Activated CD4-positive, alpha-beta T cell treated with anti-CD3 and anti-CD28 coated beads, Interleukin-2, amount 10 ng/mL, durations not matched to agents 7 days and 5 days (primary cell): ENCODE data around the gene KCNIP3. TPM values are rescaled to one million over a fixed set of nuclear protein-coding genes. Genes with fewer than 3 reads are reported as not detected.

Experiments used
- CTCF ChIA-PET: fragments of 350-600 bp; sonication (Branson Sonifier 250); formaldehyde crosslinking; loops from one replicate; lab custom pipeline; 2021; ENCODE audit warnings: antibody characterized with exemption; lab: Charles Lee
- POLR2A ChIA-PET: fragments of 350-600 bp; sonication (Branson Sonifier 250); formaldehyde crosslinking; loops from one replicate; lab custom pipeline; 2021; ENCODE audit warnings: antibody characterized with exemption; lab: Charles Lee
- DNase-seq: peaks from one replicate; pipeline ENCODE4 v3.0.0-alpha.2; 2020
- H3K27ac Mint-ChIP-seq: one replicate; pipeline ENCODE4 v1.8.0; 2021; ENCODE audit warnings: mild to moderate bottlenecking, moderate library complexity, mixed read lengths
- H3K27me3 Mint-ChIP-seq: one replicate; pipeline ENCODE4 v1.8.0; 2021; ENCODE audit warnings: mixed read lengths
- H3K36me3 Mint-ChIP-seq: one replicate; pipeline ENCODE4 v1.8.0; 2021; ENCODE audit warnings: low read depth, mixed read lengths
- H3K4me1 Mint-ChIP-seq: one replicate; pipeline ENCODE4 v1.8.0; 2021; ENCODE audit warnings: mixed read lengths
- H3K4me3 Mint-ChIP-seq: one replicate; pipeline ENCODE4 v1.8.0; 2021; ENCODE audit warnings: mild to moderate bottlenecking, moderate library complexity, mixed read lengths
- H3K9me3 Mint-ChIP-seq: one replicate; pipeline ENCODE4 v1.8.0; 2021; ENCODE audit warnings: mixed read lengths
- total RNA-seq, 2 experiments: library from RNA; stranded (reverse); gene quantifications; one replicate each; pipeline ENCODE4 v1.2.3, GENCODE V29; 2021

KCNIP3 gene
- total RNA-seq, 2 experiments from 2014 or later = not detected

DNA sequence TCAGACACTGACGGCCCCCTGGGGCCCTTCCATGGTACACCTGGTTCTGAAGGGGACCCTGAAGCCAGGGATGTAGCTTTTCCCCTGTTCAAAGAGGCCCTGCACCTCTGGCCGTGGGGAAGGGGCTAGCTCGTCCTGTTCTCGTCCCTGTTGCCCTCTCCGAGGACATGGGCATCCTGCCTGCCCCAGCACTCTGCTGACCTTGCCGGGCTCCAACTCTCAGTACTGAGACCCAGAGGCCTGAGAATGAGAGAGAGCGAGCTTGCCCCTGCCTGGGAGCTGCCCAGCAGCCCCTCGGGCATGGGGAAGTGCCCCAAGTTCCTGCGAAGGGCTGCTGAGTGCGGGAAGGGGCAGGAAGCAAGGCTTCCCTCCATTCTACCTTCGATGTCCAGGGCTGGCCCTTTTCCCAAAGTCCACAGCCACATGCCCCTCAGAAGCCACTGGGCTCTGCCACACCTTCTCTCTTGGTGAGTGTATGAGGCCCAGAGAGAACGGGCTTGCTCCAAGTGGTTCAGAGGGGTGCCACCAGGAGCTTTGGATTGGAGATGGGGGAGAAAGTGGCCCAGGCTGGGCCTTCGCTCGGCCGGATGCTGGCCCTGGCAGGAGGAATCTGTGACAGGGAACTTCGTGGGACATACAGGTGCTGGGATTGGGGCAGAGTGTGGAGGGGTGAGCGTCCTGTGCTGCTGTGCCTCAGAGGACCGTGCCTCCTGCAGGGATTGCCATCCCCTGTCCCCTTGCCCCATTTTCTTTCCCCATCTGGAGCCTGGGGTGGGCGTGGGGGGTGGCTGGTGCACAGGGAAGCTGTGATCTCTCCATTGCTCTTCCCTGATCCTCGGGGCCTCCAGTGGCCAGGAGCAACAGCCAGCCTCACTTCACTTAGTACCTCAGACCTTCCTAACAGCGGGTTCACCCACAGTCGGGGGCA lies 50.8 kb downstream of the KCNIP3 start:
- H3K27ac Mint-ChIP-seq = no peak overlapping the region
- ChIA-PET POLR2A (no interaction called here), CTCF (interaction anchor here (0.5 to 1.3 kb wide), 2 partner anchors 55 to 103 kb away, joined by 3 to 4 read pairs; partner anchors contain the start of gene FAHD2A)
- H3K27me3 Mint-ChIP-seq = peaks cover 36% of the 10 kb centered on the region
- no peak for DNase-seq
- peaks cover 7% of the 10 kb centered on the region for H3K4me1 Mint-ChIP-seq
- no peaks in the 10 kb centered on the region for H3K9me3 Mint-ChIP-seq
- H3K4me3 Mint-ChIP-seq = no peak overlapping the region
- H3K36me3 Mint-ChIP-seq = no peaks in the 10 kb centered on the region

DNA sequence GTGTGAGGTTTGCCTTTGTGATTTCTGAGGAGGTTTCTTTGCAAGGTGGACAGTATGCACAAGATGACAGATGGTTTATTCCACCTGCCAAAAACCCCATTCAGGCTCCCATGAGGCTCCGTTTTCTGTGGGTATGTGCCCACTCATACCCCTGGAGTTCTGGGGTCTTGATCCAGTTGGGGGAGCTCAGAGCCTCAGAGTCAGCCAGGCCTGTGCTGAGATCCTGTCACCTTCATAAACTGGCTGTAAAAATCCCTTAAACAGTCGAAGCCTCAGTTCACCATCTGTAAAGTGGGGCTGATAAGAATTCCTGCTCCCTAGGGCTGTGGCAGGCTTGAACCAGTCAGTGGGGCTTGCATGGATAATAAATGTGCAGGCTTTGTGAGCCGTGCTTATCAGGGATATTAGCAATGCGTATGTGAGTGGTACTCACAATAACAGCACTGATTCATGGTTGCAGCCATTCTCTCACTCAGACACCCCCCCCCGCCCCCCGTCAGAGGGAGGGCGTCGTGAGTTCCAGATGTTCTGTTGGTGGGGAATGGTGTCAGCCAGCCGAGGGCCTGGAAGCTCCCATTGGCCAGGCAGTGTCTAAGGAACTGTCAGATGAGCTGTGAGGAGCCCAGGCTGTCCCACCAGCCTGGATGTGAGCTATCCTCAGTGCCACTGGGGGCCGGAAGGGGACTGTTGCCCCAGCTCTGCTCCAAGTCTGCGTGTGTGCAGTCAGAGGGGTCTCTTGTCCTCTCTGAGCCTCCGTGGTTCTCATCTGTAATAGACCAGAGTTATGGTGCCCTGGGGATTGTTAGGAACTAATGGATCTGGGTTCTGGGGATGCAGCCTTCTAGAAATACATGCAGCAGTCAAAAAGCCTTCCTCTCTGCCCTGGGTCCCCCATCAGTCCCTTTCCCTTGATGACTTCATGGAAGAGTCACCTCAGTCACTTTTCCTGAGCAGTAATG lies 51.7 kb downstream of the KCNIP3 start:
- Mint-ChIP-seq H3K9me3 (no peaks in the 10 kb centered on the region), H3K4me1 (peaks cover 7% of the 10 kb centered on the region), H3K4me3 (no peak overlapping the region), H3K36me3 (no peaks in the 10 kb centered on the region), H3K27ac (no peak overlapping the region), H3K27me3 (peaks cover 29% of the 10 kb centered on the region)
- ChIA-PET CTCF (no interaction called here), POLR2A (no interaction called here)
- no peak for DNase-seq

DNA sequence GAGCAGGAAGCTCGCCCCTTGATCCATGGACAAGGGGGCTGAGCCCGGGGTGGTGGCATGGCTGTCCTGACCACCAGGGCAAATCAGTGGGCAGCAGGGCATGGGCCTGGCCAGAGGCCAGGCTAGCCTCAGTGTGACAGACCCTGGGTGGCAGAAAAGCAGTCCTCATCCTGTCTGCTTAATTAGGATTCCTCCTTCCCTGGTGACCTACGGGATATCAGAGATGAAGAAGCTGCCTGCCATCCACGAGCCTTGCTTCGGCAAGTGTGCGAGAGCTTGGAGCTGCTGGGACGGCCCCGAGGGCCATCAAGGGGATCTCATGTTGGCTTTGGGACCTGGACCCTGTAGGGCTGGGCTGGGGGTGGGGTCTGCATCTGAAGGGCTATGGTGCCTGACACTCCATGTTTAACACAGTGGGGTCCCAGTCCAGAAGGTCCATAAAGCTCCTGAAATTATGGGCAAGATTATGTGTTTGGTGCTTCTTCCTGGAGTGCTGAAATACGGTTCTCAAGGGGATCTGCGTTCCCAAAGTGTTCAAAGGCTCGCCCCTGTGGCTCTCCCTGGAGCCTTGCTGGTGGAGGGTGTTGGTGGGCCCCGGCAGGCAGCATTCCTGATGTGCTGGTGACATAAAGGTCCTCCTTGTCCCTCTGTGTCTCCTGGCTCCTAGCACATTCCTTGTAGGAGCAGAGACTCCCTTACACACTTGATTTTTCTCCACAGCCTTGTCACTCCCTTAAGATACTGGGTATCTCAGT lies 52.6 kb downstream of the KCNIP3 start:
- H3K36me3 Mint-ChIP-seq = no peaks in the 10 kb centered on the region
- peaks cover 7% of the 10 kb centered on the region for H3K4me1 Mint-ChIP-seq
- H3K27me3 Mint-ChIP-seq = peaks cover 23% of the 10 kb centered on the region
- no peak overlapping the region for H3K27ac Mint-ChIP-seq
- CTCF ChIA-PET = no interaction called here
- no peak for DNase-seq
- H3K4me3 Mint-ChIP-seq = no peak overlapping the region
- POLR2A ChIA-PET = no interaction called here
- H3K9me3 Mint-ChIP-seq = no peaks in the 10 kb centered on the region

DNA sequence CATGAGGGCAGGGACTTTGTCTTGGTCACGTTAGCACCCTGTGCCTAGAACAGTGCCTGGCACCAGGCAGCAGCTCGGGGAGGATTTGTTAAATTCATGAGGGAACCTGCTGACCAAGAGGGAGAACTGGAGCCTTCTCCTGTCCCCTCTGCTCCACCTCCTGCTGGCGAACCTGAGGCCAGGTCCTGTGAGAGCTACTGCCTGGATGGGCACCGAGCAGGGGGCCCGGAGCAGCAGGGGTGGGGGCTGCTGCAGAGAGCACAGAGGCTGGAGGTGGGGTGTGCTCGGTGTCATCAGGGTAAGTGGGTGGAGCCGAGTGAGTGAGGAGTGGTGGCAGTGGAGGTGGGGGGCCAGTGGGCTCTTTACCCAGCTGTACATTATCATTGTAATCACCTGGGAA lies 53.2 kb downstream of the KCNIP3 start:
- Mint-ChIP-seq H3K4me1 (peaks cover 3% of the 10 kb centered on the region), H3K27ac (no peak overlapping the region), H3K27me3 (peaks cover 19% of the 10 kb centered on the region), H3K9me3 (no peaks in the 10 kb centered on the region), H3K36me3 (no peaks in the 10 kb centered on the region), H3K4me3 (no peak overlapping the region)
- no peak for DNase-seq
- ChIA-PET CTCF (no interaction called here), POLR2A (no interaction called here)

DNA sequence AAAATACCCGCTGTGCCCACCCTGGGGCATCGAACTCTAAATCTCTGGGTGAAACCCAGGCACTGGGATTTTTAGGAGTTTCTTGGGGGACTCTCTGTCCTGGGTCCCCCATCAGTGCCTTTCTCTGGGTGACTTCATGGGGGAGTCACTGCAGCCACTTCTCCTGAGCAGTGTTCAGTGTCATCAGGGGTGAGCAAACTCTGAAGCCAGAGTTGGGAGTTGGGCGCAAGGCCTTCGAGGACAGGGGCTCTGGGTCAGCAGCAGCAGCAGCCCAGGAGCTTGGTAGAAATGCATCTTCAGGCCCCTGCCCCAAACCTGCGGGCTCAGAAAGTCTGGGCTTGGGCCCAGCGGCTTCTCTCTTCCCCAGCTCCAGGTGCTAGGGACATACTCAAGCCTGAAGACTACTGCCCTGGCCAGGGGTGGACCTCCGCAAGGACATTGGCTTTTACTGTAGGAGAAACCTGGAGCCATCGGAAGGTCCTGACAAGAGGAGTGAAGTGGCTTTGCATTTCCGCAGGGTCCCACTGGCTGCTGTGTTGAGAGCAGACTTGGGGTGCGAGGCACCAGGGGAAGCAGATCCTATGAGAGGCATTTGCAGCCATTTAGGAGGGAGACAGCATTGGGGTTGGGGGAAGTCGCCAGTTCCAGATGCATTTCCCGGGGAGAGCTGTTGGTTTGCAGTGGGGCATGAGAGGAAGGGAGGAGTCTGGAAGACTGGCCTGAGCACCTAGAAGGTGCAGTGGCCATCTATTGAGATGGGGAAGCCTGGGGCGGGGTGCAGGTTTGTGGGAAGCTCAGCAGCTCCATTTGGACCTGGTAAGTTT lies 53.8 kb downstream of the KCNIP3 start:
- Mint-ChIP-seq H3K4me1 (no peaks in the 10 kb centered on the region), H3K27me3 (peaks cover 18% of the 10 kb centered on the region), H3K9me3 (no peaks in the 10 kb centered on the region), H3K4me3 (no peak overlapping the region), H3K36me3 (no peaks in the 10 kb centered on the region), H3K27ac (no peak overlapping the region)
- ChIA-PET POLR2A (no interaction called here), CTCF (no interaction called here)
- DNase-seq = no peak

GRCh38 chr2:95351598-95351915 lies 54.4 kb downstream of the KCNIP3 start:
- Mint-ChIP-seq H3K27ac (no peak overlapping the region), H3K9me3 (no peaks in the 10 kb centered on the region), H3K4me3 (no peak overlapping the region), H3K27me3 (peaks cover 18% of the 10 kb centered on the region), H3K4me1 (no peaks in the 10 kb centered on the region), H3K36me3 (no peaks in the 10 kb centered on the region)
- no peak for DNase-seq
- ChIA-PET POLR2A (no interaction called here), CTCF (no interaction called here)

GRCh38 chr2:95352310-95353054 lies 55.3 kb downstream of the KCNIP3 start:
- Mint-ChIP-seq H3K36me3 (no peaks in the 10 kb centered on the region), H3K27ac (no peak overlapping the region), H3K4me1 (no peaks in the 10 kb centered on the region), H3K27me3 (peaks cover 17% of the 10 kb centered on the region), H3K4me3 (no peak overlapping the region), H3K9me3 (no peaks in the 10 kb centered on the region)
- CTCF ChIA-PET = no interaction called here
- POLR2A ChIA-PET = no interaction called here
- no peak for DNase-seq

GRCh38 chr2:95353055-95353575 lies 56.0 kb downstream of the KCNIP3 start:
- ChIA-PET POLR2A (no interaction called here), CTCF (no interaction called here)
- Mint-ChIP-seq H3K27me3 (peaks cover 10% of the 10 kb centered on the region), H3K27ac (no peak overlapping the region), H3K4me3 (no peak overlapping the region), H3K36me3 (no peaks in the 10 kb centered on the region), H3K4me1 (no peaks in the 10 kb centered on the region), H3K9me3 (no peaks in the 10 kb centered on the region)
- DNase-seq = no peak

- CTCF ChIA-PET = no interaction called here
- Mint-ChIP-seq H3K9me3 (no peaks in the 10 kb centered on the region), H3K27me3 (peaks cover 6% of the 10 kb centered on the region), H3K4me1 (no peaks in the 10 kb centered on the region), H3K4me3 (no peak overlapping the region), H3K36me3 (no peaks in the 10 kb centered on the region), H3K27ac (no peak overlapping the region)
- POLR2A ChIA-PET = no interaction called here
- DNase-seq = no peak
Observed at GRCh38 chr2:95353613-95354468, 56.7 kb downstream of the KCNIP3 start.

GRCh38 chr2:95354469-95354901 lies 57.3 kb downstream of the KCNIP3 start:
- peaks cover 3% of the 10 kb centered on the region for H3K27me3 Mint-ChIP-seq
- no peaks in the 10 kb centered on the region for H3K36me3 Mint-ChIP-seq
- ChIA-PET POLR2A (no interaction called here), CTCF (no interaction called here)
- no peaks in the 10 kb centered on the region for H3K9me3 Mint-ChIP-seq
- no peak for DNase-seq
- H3K27ac Mint-ChIP-seq = no peak overlapping the region
- no peaks in the 10 kb centered on the region for H3K4me1 Mint-ChIP-seq
- H3K4me3 Mint-ChIP-seq = no peak overlapping the region

- POLR2A ChIA-PET = no interaction called here
- Mint-ChIP-seq H3K4me1 (no peaks in the 10 kb centered on the region), H3K36me3 (no peaks in the 10 kb centered on the region), H3K9me3 (no peaks in the 10 kb centered on the region), H3K27ac (no peak overlapping the region), H3K4me3 (no peak overlapping the region), H3K27me3 (peaks cover 3% of the 10 kb centered on the region)
- no peak for DNase-seq
- CTCF ChIA-PET = interaction anchor here (0.8 kb wide), 1 partner anchor 10 kb away, joined by 3 read pairs; no protein-coding TSS in a partner anchor
Observed at GRCh38 chr2:95354925-95355324, 57.8 kb downstream of the KCNIP3 start.
